Left colon (tissue), 2 donors: ENCODE results near the gene CACNB4. TPM values are rescaled to one million over a fixed set of nuclear protein-coding genes. Genes with fewer than 3 reads are reported as not detected.

ENCODE experiments used
- ATAC-seq: fragments of 200-7000 bp; cut with Tn5 transposase; one replicate; pipeline ENCODE4 v1.9.1; 2020; ENCODE audit warnings: mild to moderate bottlenecking, moderate library complexity
- DNase-seq, 2 donors: peaks; one replicate each; pipeline ENCODE4 v3.0.0-alpha.2; 2020
- intact Hi-C, 2 donors: fragments of 100-400 bp; cut with DNase I in 1 of 2; cut with micrococcal nuclease in 1 of 2; formaldehyde crosslinking; loops; one replicate each; pipeline versions ENCODE4 v1.11.2 to v1.14.0; 2022; cut with DNase I, micrococcal nuclease
- total RNA-seq, 2 donors: library from RNA; stranded (reverse); fragmentation: NEBNext Ultra II Directional; extraction: Animal tissue kit (Norgen Biotek cat#: 25700); gene quantifications; one replicate each; pipeline ENCODE4 v1.2.1, GENCODE V29; 2021
- donor health status: DM: no; HTN: no; CAD: no.
- donor health status: DM: yes; HTN: yes; CAD: no.

Gene CACNB4
- total RNA-seq, 2 donors from 2014 or later: 0.55 to 1.3 TPM

DNA sequence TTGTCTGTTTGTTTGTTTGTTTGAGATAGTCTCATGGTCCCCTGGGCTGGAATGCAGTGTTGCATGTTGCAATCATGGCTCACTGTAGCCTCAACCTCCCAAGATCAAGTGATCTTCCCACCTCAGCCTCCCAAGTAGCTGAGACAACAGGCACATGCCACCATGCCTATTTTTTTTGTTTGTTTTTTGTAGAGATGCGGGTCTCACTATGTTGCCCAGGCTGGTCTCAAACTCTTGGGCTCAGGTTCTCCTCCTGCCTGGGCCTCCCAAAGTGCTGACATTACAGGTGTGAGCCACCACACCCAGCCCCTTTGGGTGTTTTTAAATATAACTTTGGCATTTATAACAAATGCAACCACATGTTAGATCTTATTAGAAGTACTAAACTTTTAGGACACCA lies 308.2 kb downstream of the CACNB4 start:
- intact Hi-C loops: no loop called here
- no peak for DNase-seq
- ATAC-seq: no peak

- no peak for DNase-seq
- intact Hi-C loops: no loop called here
- ATAC-seq: no peak
Measured at GRCh38 chr2:151789055-151789834, 309.6 kb downstream of the CACNB4 start.

DNA sequence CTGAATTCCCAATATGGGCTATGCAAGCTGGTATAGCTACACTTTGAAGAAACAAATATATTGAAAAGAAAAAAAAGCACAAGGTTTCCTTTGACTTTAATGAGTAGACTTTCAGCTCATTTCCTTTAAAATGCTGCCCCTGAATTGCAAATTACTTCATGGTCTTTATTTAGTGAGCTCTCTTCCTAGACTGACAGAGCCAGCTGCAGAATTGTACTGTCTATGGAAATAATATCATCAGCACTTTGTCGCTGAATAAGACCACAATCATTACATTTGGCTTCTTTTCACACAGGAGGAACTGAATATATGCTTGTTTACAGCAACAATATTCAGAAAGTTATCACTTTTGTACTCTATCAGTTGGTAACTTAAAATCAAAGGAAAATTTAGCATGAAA lies 312.4 kb downstream of the CACNB4 start:
- no peak for DNase-seq
- intact Hi-C loops: no loop called here
- ATAC-seq: no peak

GRCh38 chr2:151786077-151786476 lies 312.8 kb downstream of the CACNB4 start:
- ATAC-seq (no peak), DNase-seq (no peak)
- intact Hi-C loops: no loop called here

GRCh38 chr2:151783133-151783520 lies 315.7 kb downstream of the CACNB4 start:
- DNase-seq (no peak), ATAC-seq (no peak)
- intact Hi-C loops: no loop called here

Other genes with a start within 250 kb of the CACNB4 start
- gene STAM2, start 76.7 kb upstream of the CACNB4 start, total RNA-seq: 10 to 100 TPM; 35.8 to 43.5 TPM
- 10 to 100 TPM; 14.8 to 14.9 TPM for gene FMNL2, start 236.1 kb upstream of the CACNB4 start, total RNA-seq